Measurements from ENCODE around the gene ARHGEF11. TPM values are rescaled to one million over a fixed set of nuclear protein-coding genes. Genes with fewer than 3 reads are reported as not detected.
A peak's percentile ranks its signal among the peaks of the same experiment; 100 is the strongest.

ARHGEF11 gene
- total RNA-seq, 1 experiment from 2014 or later = 31.5 TPM

DNA sequence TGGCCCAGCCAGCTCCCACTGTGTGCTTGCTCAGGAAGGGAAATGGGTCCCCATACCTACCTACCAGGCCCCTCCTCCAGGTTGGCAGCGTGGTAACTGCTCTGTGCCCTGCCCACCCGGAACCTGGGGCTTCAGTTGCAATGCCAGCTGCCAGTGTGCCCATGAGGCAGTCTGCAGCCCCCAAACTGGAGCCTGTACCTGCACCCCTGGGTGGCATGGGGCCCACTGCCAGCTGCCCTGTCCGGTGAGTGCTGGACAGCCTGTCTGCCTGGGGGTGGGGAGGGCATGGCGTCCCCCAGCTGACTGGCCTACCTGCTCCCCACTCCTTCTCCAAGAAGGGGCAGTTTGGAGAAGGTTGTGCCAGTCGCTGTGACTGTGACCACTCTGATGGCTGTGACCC is 135.9 kb downstream of the ARHGEF11 start:
- Histone ChIP-seq H3K9me2 (ENCODE audit: insufficient read depth) (no peaks in the 10 kb centered on the region), H4K20me1 (ENCODE audit: insufficient read depth) (no peaks in the 10 kb centered on the region), H3K27ac (no peak overlapping the region), H3K4me3 (no peak overlapping the region), H3K36me3 (ENCODE audit: low read depth) (no peaks in the 10 kb centered on the region), H3K4me2 (no peak overlapping the region), H3K27me3 (ENCODE audit: insufficient read depth, low read depth) (no peaks in the 10 kb centered on the region), H2AFZ (no peak overlapping the region), H3K4me1 (replicated peaks; ENCODE audit: insufficient read depth) (0 out of 2 replicates have a peak, but pooled peaks cover 10% of the 10 kb centered on the region), H3K9me3 (ENCODE audit: insufficient read depth, low read depth) (no peaks in the 10 kb centered on the region), H3K79me2 (ENCODE audit: low read depth) (no peaks in the 10 kb centered on the region), H3F3A (ENCODE audit: insufficient read depth, low read depth) (no peaks in the 10 kb centered on the region)
- BruUV-seq (replicated peaks) = no TSS peak
- intact Hi-C loops (cut with micrococcal nuclease; ENCODE audit: unreplicated experiment) = no loop called here
- ChIA-PET CTCF (no interaction called here), POLR2A (ENCODE audit: unreplicated experiment) (no interaction called here)
- TF ChIP-seq EZH2 (IDR thresholded peaks at IDR 0.05; ENCODE audit: low read depth) = no peak
- TF ChIP-seq, protein P1, sequence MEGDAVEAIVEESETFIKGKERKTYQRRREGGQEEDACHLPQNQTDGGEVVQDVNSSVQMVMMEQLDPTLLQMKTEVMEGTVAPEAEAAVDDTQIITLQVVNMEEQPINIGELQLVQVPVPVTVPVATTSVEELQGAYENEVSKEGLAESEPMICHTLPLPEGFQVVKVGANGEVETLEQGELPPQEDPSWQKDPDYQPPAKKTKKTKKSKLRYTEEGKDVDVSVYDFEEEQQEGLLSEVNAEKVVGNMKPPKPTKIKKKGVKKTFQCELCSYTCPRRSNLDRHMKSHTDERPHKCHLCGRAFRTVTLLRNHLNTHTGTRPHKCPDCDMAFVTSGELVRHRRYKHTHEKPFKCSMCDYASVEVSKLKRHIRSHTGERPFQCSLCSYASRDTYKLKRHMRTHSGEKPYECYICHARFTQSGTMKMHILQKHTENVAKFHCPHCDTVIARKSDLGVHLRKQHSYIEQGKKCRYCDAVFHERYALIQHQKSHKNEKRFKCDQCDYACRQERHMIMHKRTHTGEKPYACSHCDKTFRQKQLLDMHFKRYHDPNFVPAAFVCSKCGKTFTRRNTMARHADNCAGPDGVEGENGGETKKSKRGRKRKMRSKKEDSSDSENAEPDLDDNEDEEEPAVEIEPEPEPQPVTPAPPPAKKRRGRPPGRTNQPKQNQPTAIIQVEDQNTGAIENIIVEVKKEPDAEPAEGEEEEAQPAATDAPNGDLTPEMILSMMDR (conservative IDR thresholded peaks at IDR 0.05) = no peak
- DNase-seq = no peak

GRCh38 chr1:156908955-156909354 is 136.6 kb downstream of the ARHGEF11 start:
- H3K4me3 ChIP-seq = no peak overlapping the region
- H2AFZ ChIP-seq = no peak overlapping the region
- TF ChIP-seq, protein P1 (conservative IDR thresholded peaks at IDR 0.05) = no peak
- TF ChIP-seq EZH2 (IDR thresholded peaks at IDR 0.05; ENCODE audit: low read depth) = no peak
- DNase-seq = no peak
- no peaks in the 10 kb centered on the region for H3K79me2 ChIP-seq (ENCODE audit: low read depth)
- H3F3A ChIP-seq (ENCODE audit: insufficient read depth, low read depth) = no peaks in the 10 kb centered on the region
- no peaks in the 10 kb centered on the region for H3K36me3 ChIP-seq (ENCODE audit: low read depth)
- ChIA-PET CTCF (interaction anchor here (0.6 kb wide), 1 partner anchor 281 kb away, joined by 3 read pairs; no protein-coding TSS in a partner anchor), POLR2A (ENCODE audit: unreplicated experiment) (interaction anchor here (0.6 kb wide), 1 partner anchor 12 kb away, joined by 4 read pairs; no protein-coding TSS in a partner anchor)
- H3K4me1 ChIP-seq (replicated peaks; ENCODE audit: insufficient read depth) = 0 out of 2 replicates have a peak, but pooled peaks cover 10% of the 10 kb centered on the region
- intact Hi-C loops (cut with micrococcal nuclease; ENCODE audit: unreplicated experiment) = no loop called here
- H3K9me2 ChIP-seq (ENCODE audit: insufficient read depth) = no peaks in the 10 kb centered on the region
- no peaks in the 10 kb centered on the region for H4K20me1 ChIP-seq (ENCODE audit: insufficient read depth)
- H3K9me3 ChIP-seq (ENCODE audit: insufficient read depth, low read depth) = no peaks in the 10 kb centered on the region
- no peak overlapping the region for H3K4me2 ChIP-seq
- BruUV-seq (replicated peaks) = no TSS peak
- H3K27me3 ChIP-seq (ENCODE audit: insufficient read depth, low read depth) = no peaks in the 10 kb centered on the region
- H3K27ac ChIP-seq = no peak overlapping the region

GRCh38 chr1:156908541-156908940 is 137.0 kb downstream of the ARHGEF11 start:
- Histone ChIP-seq H3K79me2 (ENCODE audit: low read depth) (no peaks in the 10 kb centered on the region), H3K4me3 (peak overlapping the region; percentile 70), H3K27me3 (ENCODE audit: insufficient read depth, low read depth) (no peaks in the 10 kb centered on the region), H3K4me2 (peak overlapping the region; percentile 79), H3K9me3 (ENCODE audit: insufficient read depth, low read depth) (no peaks in the 10 kb centered on the region), H2AFZ (no peak overlapping the region), H3K4me1 (replicated peaks; ENCODE audit: insufficient read depth) (0 out of 2 replicates have a peak, but pooled peaks cover 10% of the 10 kb centered on the region), H3K36me3 (ENCODE audit: low read depth) (no peaks in the 10 kb centered on the region), H3F3A (ENCODE audit: insufficient read depth, low read depth) (no peaks in the 10 kb centered on the region), H4K20me1 (ENCODE audit: insufficient read depth) (no peaks in the 10 kb centered on the region), H3K27ac (no peak overlapping the region), H3K9me2 (ENCODE audit: insufficient read depth) (no peaks in the 10 kb centered on the region)
- TSS peak; percentile 13 for BruUV-seq (replicated peaks)
- DNase-seq = no peak
- intact Hi-C loops (cut with micrococcal nuclease; ENCODE audit: unreplicated experiment) = no loop called here
- ChIA-PET CTCF (interaction anchor here (0.6 kb wide), 1 partner anchor 281 kb away, joined by 3 read pairs; no protein-coding TSS in a partner anchor), POLR2A (ENCODE audit: unreplicated experiment) (interaction anchor here (0.5 to 0.6 kb wide), 2 partner anchors 12 to 94 kb away, joined by 4 to 10 read pairs; no protein-coding TSS in a partner anchor)
- TF ChIP-seq, protein P1 (conservative IDR thresholded peaks at IDR 0.05) = no peak
- TF ChIP-seq EZH2 (IDR thresholded peaks at IDR 0.05; ENCODE audit: low read depth) = no peak
